ENCODE data around the gene KRT24. TPM values are rescaled to one million over a fixed set of nuclear protein-coding genes. Genes with fewer than 3 reads are reported as not detected.

KRT24 gene
- total RNA-seq, 8 experiments from 2014 or later, result 0.14 to 0.56 (median 0.17) TPM; not detected in 5

DNA sequence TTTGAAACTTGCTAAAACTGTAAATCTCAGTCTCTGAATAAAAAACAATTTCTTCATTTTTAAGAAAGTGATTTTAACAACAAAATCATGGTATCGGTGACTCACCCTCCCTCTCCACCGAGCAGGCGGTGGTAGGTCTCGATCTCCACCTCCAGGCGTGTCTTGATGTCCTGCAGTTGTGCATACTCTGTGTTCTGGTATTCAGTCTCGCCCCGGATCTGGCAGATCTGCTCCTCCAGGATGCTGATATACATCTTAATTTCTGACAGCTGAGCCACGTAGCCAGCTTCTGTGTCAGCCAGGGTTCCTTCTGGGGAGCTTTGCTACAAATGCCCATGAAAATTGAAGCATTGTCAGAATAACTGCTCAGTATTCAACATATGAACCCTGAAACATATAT, 15.4 kb upstream of the KRT24 start:
- WGBS, 10 experiments, result 0 to 100% (median 61%) methylated on average over 1 to 8 of the region's 8 CpGs
- Histone ChIP-seq H3K4me1 (replicated peaks in 1 of 2) (no peaks in the 10 kb centered on the region), H3K27ac (no peak overlapping the region), H3K4me3 (no peak overlapping the region)
- peak in 3 of 8 experiments; percentile 82 to 98 (median 88) for ATAC-seq (replicated peaks in 6 of 8)
- in situ Hi-C loops (cut with MboI; ENCODE audit: low pct_unique_long_range_greater_than_20kb in 2 of 9, low sequenced_read_pairs in 9 of 9, unreplicated experiment in 9 of 9), result no loop called here

DNA sequence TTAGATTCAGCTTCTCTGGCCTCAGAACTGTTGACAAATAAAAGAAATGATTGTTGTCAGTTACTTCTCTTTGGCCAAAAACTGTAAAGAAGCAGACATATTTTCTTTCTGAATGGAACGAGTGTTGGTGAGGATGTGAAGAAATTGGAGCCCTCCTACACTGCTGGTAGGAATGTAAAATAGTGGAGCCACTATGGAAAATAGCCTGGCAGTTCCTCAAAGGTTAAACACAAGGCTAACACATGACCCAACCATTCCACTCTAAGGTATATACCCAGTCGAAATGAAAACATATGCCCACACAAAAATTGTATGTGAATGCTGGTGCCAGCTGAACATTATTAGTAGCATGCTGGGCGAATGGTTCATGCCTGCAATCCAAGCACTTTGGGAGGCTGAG, 14.2 kb upstream of the KRT24 start:
- 0 to 74% (median 60%) methylated on average over 1 to 3 of the region's 3 CpGs; no CpG with 5 or more reads in 3 of the 10 experiments for WGBS, 10 experiments
- in situ Hi-C loops (cut with MboI; ENCODE audit: low pct_unique_long_range_greater_than_20kb in 2 of 9, low sequenced_read_pairs in 9 of 9, unreplicated experiment in 9 of 9), result no loop called here
- ATAC-seq (replicated peaks in 6 of 8), result no peak

DNA sequence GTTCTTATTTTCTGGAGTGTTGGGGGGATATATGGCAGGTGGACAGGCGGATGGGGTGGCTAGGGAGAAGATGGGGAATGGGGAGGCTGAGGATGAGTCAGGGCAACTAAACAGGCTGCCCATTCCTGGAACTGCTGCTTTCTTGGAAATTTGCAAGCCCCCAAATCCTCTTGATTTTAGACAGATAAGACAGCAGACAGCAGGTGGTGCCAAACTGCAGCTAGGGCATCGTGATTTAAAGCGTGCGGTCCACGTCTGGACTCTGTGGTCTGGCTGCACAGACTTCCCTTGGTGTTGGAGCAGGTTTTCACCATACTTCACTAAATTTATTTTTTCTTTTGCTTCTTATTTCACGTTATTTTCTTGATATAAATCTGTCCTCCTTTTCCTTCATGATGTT, 10.9 kb upstream of the KRT24 start:
- in situ Hi-C loops (cut with MboI; ENCODE audit: low pct_unique_long_range_greater_than_20kb in 2 of 9, low sequenced_read_pairs in 9 of 9, unreplicated experiment in 9 of 9), result no loop called here

More for the DNA sequence above, 14.2 kb upstream of the KRT24 start:
- Histone ChIP-seq H3K27ac (no peak overlapping the region), H3K4me1 (replicated peaks in 1 of 2) (no peaks in the 10 kb centered on the region), H3K4me3 (no peak overlapping the region)

DNA sequence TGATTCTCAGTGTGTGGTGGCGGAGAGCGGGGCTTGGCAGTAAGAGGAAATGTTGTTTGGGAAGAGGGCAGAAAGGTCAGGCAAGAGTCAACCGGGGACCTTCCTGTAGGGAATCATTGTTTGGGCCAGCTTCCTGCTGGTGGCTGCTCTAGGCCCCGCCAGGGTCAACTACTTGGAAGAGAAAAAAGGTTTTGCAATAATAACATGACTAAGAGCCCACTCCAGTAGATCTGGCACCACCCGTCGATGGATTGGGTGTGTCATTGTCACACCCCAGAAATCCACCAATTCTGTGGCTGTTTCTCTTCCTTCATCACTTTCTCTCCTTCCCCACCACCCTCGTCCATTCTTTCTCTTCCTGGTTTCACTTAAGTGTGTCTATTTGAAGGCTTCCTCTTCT, 4.2 kb upstream of the KRT24 start:
- WGBS, 10 experiments, result 50 to 80% (median 71%) methylated on average over 1 to 7 of the region's 7 CpGs; no CpG with 5 or more reads in 2 of the 10 experiments
- Histone ChIP-seq H3K4me3 (no peak overlapping the region), H3K4me1 (replicated peaks in 1 of 2) (no peaks in the 10 kb centered on the region), H3K27ac (no peak overlapping the region)
- in situ Hi-C loops (cut with MboI; ENCODE audit: low pct_unique_long_range_greater_than_20kb in 2 of 9, low sequenced_read_pairs in 9 of 9, unreplicated experiment in 9 of 9), result no loop called here
- peak in 2 of 8 experiments; percentile 13 to 16 for ATAC-seq (replicated peaks in 6 of 8)

More for the DNA sequence above, 10.9 kb upstream of the KRT24 start:
- WGBS, 10 experiments, result 10 to 79% (median 33%) methylated on average over 1 to 5 of the region's 6 CpGs; no CpG with 5 or more reads in 3 of the 10 experiments
- Histone ChIP-seq H3K27ac (no peak overlapping the region), H3K4me1 (replicated peaks in 1 of 2) (no peaks in the 10 kb centered on the region), H3K4me3 (no peak overlapping the region)
- ATAC-seq (replicated peaks in 6 of 8), result peak in 1 of 8 experiments; percentile 22

DNA sequence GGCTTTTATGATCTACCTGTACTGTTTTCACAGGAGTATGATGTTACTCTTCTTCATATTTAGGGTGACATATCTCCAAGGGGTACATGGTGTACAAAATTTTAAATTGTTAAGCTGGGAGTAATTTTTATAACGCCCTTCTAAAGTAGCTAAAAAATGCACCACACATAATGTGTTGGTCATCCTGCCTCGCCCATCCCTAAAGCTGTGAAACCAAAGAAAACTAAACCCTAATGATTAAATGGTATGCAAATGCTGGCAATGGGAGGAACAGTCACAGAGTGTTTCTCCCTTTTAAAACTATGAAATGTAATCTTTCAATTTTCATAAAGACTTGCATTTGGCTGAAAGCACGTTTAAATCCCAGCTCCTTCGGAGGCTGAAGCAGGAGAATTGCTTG, 2.0 kb upstream of the KRT24 start:
- H3K4me1 ChIP-seq (replicated peaks in 1 of 2), result no peaks in the 10 kb centered on the region
- peak in 3 of 8 experiments; percentile 97 to 99 (median 98) for ATAC-seq (replicated peaks in 6 of 8)
- H3K4me3 ChIP-seq, result no peak overlapping the region
- 0 to 83% (median 37%) methylated on average over 1 to 4 of the region's 4 CpGs for WGBS, 10 experiments
- in situ Hi-C loops (cut with MboI; ENCODE audit: low pct_unique_long_range_greater_than_20kb in 2 of 9, low sequenced_read_pairs in 9 of 9, unreplicated experiment in 9 of 9), result no loop called here
- H3K27ac ChIP-seq, result no peak overlapping the region

DNA sequence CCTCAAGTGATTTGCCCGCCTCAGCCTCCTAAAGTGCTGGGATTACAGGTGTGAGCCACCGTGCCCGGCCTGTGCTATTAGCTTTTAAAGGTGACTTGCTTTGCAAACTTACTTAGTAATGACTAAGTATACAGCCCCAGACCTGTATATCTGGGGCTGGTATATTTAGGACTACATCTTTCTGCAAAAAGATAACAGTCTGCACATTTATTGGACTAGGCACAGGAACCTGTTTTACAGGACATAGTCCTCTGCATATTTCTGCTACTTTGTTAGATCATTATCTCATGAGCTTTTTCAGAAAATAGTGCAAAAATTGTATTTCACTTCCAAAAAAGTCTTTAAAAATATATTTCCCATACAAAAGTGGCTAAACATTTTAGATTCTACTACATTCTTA, 1.3 kb downstream of the KRT24 start:
- in situ Hi-C loops (cut with MboI; ENCODE audit: low pct_unique_long_range_greater_than_20kb in 2 of 9, low sequenced_read_pairs in 9 of 9, unreplicated experiment in 9 of 9), result no loop called here
- ATAC-seq (replicated peaks in 6 of 8), result no peak
- Histone ChIP-seq H3K27ac (no peak overlapping the region), H3K4me3 (no peak overlapping the region), H3K4me1 (replicated peaks in 1 of 2) (peaks cover 0 to 8% of the 10 kb centered on the region in 2 donors)
- WGBS, 10 experiments, result 25 to 100% (median 96%) methylated on average over 1 to 3 of the region's 3 CpGs; no CpG with 5 or more reads in 6 of the 10 experiments

DNA sequence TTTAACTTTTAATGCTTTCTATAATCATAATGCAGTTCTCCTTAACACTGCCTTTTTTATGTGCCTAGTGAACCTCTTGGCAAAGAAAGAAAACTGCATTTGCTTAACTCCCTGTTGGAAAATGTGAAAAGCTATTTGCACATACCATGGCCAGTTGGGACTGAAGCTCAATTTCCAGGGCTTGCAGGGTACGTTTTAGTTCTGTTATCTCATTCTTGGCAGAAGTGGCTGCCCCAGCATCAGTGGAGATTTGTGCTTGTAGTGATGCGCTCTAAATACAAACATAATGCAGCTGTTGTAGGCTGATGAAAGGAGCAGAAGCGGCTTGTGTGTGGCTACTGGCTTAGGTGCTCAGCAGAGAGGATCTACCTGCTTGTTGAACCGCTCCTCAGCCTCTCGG, 3.7 kb downstream of the KRT24 start:
- no peak overlapping the region for H3K27ac ChIP-seq
- WGBS, 10 experiments, result 0 to 82% (median 58%) methylated on average over 1 to 4 of the region's 5 CpGs; no CpG with 5 or more reads in 2 of the 10 experiments
- H3K4me3 ChIP-seq, result no peak overlapping the region
- peak in 4 of 8 experiments; percentile 16 to 59 (median 33) for ATAC-seq (replicated peaks in 6 of 8)
- peaks cover 0 to 8% of the 10 kb centered on the region in 2 donors for H3K4me1 ChIP-seq (replicated peaks in 1 of 2)
- in situ Hi-C loops (cut with MboI; ENCODE audit: low pct_unique_long_range_greater_than_20kb in 2 of 9, low sequenced_read_pairs in 9 of 9, unreplicated experiment in 9 of 9), result no loop called here

DNA sequence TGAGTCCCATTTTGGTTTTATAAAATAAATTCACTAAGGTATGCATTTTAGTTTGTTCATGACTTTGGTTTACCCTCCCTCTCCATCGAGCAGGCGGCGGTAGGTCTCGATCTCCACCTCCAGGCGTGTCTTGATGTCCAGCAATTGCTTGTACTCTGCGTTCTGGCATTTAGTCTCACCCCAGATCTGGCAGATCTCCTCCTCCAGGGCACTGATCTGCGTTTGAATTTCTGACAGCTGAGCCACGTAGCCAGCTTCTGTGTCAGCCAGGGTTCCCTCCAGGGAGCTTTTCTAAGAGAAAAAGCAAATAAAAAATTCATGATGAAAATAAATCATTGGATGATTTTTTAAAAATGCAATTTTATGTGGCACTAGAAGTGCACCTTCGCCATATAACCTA, 4.2 kb downstream of the KRT24 start:
- in situ Hi-C loops (cut with MboI; ENCODE audit: low pct_unique_long_range_greater_than_20kb in 2 of 9, low sequenced_read_pairs in 9 of 9, unreplicated experiment in 9 of 9), result no loop called here
- H3K27ac ChIP-seq, result no peak overlapping the region
- 20 to 97% (median 66%) methylated on average over 1 to 9 of the region's 9 CpGs for WGBS, 10 experiments
- H3K4me3 ChIP-seq, result no peak overlapping the region
- H3K4me1 ChIP-seq (replicated peaks in 1 of 2), result peaks cover 0 to 8% of the 10 kb centered on the region in 2 donors
- peak in 4 of 8 experiments; percentile 67 to 74 (median 70) for ATAC-seq (replicated peaks in 6 of 8)

DNA sequence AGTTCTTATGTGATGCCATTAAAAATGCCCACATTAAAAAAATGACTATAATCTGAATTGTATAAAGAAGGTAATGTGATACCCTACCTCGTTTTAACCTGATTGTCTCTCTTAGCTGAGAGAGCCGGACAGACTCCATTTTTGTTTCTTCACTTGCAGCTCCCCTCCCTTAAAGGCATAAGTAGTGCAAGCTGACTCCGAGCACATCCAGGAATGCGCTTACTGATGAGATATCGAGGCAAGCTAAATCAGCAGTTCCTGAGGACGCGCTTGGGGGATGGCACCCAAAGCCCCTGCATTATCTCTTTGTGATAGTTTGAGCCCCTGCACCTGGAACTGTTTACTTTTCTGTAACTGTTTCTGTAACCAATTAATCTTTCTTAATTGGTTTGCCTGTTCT, 6.3 kb downstream of the KRT24 start:
- no peak overlapping the region for H3K27ac ChIP-seq
- in situ Hi-C loops (cut with MboI; ENCODE audit: low pct_unique_long_range_greater_than_20kb in 2 of 9, low sequenced_read_pairs in 9 of 9, unreplicated experiment in 9 of 9), result no loop called here
- peaks cover 0 to 8% of the 10 kb centered on the region in 2 donors for H3K4me1 ChIP-seq (replicated peaks in 1 of 2)
- H3K4me3 ChIP-seq, result no peak overlapping the region
- 0 to 82% (median 54%) methylated on average over 1 to 7 of the region's 7 CpGs; no CpG with 5 or more reads in 2 of the 10 experiments for WGBS, 10 experiments
- no peak for ATAC-seq (replicated peaks in 6 of 8)

DNA sequence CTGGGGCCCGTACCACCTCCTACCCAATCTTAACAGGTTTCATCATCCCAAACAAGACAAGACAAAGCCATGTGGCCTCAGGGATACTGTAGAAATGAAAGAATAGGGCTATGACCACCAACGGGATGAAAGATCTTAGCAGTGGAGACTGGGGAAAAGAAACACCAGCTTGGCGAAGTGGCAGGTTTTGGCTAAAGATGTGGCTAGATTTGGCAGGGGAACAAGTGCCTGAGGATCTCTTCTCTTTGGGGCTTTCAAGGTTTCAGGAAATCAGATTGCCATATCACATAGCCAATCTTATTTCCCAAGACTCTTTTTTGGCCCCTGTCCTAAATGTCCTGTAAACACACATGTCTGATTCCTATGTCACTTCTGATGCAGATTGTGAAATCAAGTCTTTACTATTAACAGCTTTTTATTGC, 6.9 kb downstream of the KRT24 start:
- Histone ChIP-seq H3K4me3 (no peak overlapping the region), H3K27ac (no peak overlapping the region), H3K4me1 (replicated peaks in 1 of 2) (peaks cover 0 to 8% of the 10 kb centered on the region in 2 donors)
- no peak for ATAC-seq (replicated peaks in 6 of 8)
- in situ Hi-C loops (cut with MboI; ENCODE audit: low pct_unique_long_range_greater_than_20kb in 2 of 9, low sequenced_read_pairs in 9 of 9, unreplicated experiment in 9 of 9), result no loop called here
- 20 to 100% (median 75%) methylated on average over 1 to 3 of the region's 3 CpGs; no CpG with 5 or more reads in 5 of the 10 experiments for WGBS, 10 experiments

DNA sequence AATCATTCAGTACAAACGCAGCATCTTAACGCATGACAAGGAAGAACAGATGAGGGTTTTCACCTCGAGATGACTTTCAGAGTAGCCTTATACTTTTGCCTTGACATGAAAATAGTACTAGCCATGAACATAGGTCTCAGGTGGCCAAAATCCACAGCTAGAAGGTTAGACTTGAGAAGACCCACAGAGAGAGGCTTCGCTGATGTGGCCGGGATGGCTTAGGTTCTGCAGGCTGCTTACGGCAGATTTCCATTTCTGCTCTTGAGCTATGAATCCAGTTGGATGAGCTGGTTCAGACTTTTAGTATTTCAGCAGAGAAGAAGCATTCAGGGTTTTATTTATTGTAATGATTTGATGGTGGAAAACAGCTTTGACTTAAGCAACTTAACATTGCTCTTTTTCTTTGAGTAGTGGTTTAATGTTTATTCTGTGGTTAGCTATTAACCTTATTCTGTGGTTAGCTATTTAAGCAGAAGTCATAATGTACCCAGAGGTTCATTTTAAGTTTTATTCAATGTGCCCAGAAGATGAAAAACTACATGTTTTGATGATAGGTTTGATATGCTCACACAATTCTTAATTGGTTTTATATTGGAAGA, 7.6 kb downstream of the KRT24 start:
- ATAC-seq (replicated peaks in 6 of 8), result no peak
- Histone ChIP-seq H3K4me3 (no peak overlapping the region), H3K27ac (no peak overlapping the region), H3K4me1 (replicated peaks in 1 of 2) (peaks cover 0 to 8% of the 10 kb centered on the region in 2 donors)
- whole genome bisulfite sequencing, 10 experiments, result 40 to 95% (median 82%) methylated on average over 1 to 6 of the region's 6 CpGs
- in situ Hi-C loops (cut with MboI; ENCODE audit: low pct_unique_long_range_greater_than_20kb in 2 of 9, low sequenced_read_pairs in 9 of 9, unreplicated experiment in 9 of 9), result no loop called here

DNA sequence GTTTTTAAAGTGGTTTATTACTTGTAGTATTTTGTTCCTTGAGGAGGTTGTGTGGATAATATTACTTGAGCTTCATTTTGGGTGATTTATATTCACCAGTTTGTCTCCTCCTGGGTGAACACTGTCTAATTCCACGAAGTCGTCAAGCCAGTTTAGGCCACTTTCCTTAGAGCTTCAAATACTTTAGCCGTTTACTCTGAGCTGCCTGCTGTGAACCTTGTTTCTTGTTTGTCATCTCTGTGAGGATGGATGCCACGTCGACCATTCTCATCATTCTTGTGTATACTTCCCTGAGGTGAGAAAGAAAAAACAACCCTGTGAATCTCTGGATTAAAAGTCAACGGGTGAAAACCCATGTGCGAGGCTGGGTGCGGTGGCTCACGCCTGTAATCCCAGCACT, 9.0 kb downstream of the KRT24 start:
- in situ Hi-C loops (cut with MboI; ENCODE audit: low pct_unique_long_range_greater_than_20kb in 2 of 9, low sequenced_read_pairs in 9 of 9, unreplicated experiment in 9 of 9), result no loop called here
- WGBS, 10 experiments, result 43 to 90% (median 76%) methylated on average over 1 to 9 of the region's 9 CpGs; no CpG with 5 or more reads in 1 of the 10 experiments
- Histone ChIP-seq H3K4me3 (no peak overlapping the region), H3K27ac (no peak overlapping the region), H3K4me1 (replicated peaks in 1 of 2) (peaks cover 0 to 7% of the 10 kb centered on the region in 2 donors)
- no peak for ATAC-seq (replicated peaks in 6 of 8)

DNA sequence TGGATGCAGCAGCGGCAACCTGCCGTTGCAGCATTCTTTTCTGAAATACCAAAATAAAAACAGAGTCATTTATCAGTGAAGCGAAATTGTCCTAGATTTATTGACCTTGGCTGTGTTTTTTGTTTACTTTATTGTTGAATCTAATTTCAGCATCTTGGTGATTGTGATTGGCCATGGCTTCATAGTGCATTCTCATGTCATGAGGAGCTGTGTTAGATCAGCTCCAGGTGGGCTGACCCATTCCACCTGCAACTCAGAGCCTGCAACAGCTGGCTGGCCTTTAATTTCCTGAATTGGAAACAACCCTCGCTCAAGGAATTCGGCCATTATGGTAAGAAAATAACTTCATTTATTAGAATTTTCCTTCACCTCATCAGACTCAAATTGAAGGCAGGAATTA, 16.4 kb downstream of the KRT24 start:
- no peak overlapping the region for H3K27ac ChIP-seq
- 22 to 93% (median 72%) methylated on average over 1 to 5 of the region's 5 CpGs; no CpG with 5 or more reads in 1 of the 10 experiments for WGBS, 10 experiments
- in situ Hi-C loops (cut with MboI; ENCODE audit: low pct_unique_long_range_greater_than_20kb in 2 of 9, low sequenced_read_pairs in 9 of 9, unreplicated experiment in 9 of 9), result no loop called here
- no peaks in the 10 kb centered on the region for H3K4me1 ChIP-seq (replicated peaks in 1 of 2)
- no peak overlapping the region for H3K4me3 ChIP-seq
- no peak for ATAC-seq (replicated peaks in 6 of 8)

DNA sequence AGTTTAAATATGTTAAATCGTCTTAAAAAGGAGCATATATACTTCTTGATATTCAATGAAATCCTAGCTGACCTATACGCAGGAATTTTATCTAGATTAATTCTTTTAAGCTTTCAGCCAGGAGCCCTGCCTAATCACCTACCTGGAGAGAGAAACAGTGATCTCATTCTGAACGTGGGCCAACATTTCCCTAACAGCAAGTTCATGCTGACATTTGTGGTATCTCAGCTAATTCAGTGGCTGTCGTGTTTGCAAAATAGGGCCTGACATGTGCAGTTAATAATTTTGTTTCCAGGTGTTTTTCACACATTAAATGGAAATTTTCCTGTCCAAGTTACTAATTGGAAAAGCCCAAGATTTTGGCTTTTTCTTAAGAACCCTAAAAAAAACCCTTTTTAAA, 17.4 kb downstream of the KRT24 start:
- no peak overlapping the region for H3K4me3 ChIP-seq
- no peak overlapping the region for H3K27ac ChIP-seq
- no peak for ATAC-seq (replicated peaks in 6 of 8)
- H3K4me1 ChIP-seq (replicated peaks in 1 of 2), result no peaks in the 10 kb centered on the region
- 48 to 80% (median 75%) methylated on average over 1 to 4 of the region's 4 CpGs for WGBS, 10 experiments
- in situ Hi-C loops (cut with MboI; ENCODE audit: low pct_unique_long_range_greater_than_20kb in 2 of 9, low sequenced_read_pairs in 9 of 9, unreplicated experiment in 9 of 9), result no loop called here
